Measurements from ENCODE around the gene CYB561A3. TPM values are rescaled to one million over a fixed set of nuclear protein-coding genes. Genes with fewer than 3 reads are reported as not detected.

CYB561A3 gene
- total RNA-seq, 3 donors from 2014 or later (not counting 1 experiment from before 2014, with no cell fraction given): 24.6 to 33.5 (median 30.2) TPM

DNA sequence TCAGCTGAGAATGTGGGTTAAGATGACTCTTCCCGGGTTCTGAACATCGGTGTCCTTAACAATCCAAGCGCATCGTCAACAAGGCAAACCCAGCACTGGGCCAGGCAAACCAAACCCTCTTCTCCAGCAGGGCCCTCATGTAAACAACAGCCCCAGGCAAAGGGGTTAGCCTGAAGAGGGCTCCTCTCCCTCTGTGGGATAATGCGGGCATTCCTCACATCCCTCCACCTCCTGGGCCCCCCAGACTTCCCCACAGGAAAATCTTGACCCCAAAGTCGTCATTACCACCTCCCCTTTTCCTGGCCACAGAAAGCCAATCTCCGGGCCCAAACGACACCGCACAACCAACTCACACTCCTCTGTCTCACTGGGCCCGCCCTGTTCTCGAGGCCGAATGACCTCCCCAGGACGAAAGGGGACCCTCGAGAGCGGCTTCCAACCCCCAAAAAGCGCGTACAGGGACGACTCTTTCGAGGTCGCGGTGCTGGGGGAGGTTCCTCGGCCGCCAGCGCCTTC, 29.3 kb downstream of the CYB561A3 start:
- intact Hi-C loops (cut with micrococcal nuclease): no loop called here
- ATAC-seq (peak in 1 of 3 donors; percentile 2), DNase-seq (no peak)
- 2% methylated on average over 24 of the region's 24 CpGs for WGBS (ENCODE audit: insufficient coverage)
- Histone ChIP-seq H3K36me3 (ENCODE audit: control insufficient read depth, insufficient read depth, low read length) (peaks cover 27% of the 10 kb centered on the region), H3K4me1 (ENCODE audit: control insufficient read depth, insufficient read depth, low read length) (peaks cover 36% of the 10 kb centered on the region), H3K9me3 (ENCODE audit: control insufficient read depth, insufficient read depth, low read length) (no peaks in the 10 kb centered on the region), H3K4me3 (ENCODE audit: low read length) (peak overlapping the region; percentile 71), H3K27ac (ENCODE audit: low read length) (peak overlapping the region; percentile 77), H3K27me3 (ENCODE audit: control insufficient read depth, insufficient read depth, low read length) (no peaks in the 10 kb centered on the region)
- Mint-ChIP-seq H3K27ac (peak overlapping the region; percentile 85 to 95), H3K4me3 (peak overlapping the region; percentile 87), H3K36me3 (peaks cover 8% of the 10 kb centered on the region), H3K27me3 (ENCODE audit: low read depth in 2 of 2) (no peaks in the 10 kb centered on the region), H3K9me3 (no peaks in the 10 kb centered on the region), H3K4me1 (peaks cover 35 to 56% of the 10 kb centered on the region in 2 donors)
- TF ChIP-seq, protein P1, sequence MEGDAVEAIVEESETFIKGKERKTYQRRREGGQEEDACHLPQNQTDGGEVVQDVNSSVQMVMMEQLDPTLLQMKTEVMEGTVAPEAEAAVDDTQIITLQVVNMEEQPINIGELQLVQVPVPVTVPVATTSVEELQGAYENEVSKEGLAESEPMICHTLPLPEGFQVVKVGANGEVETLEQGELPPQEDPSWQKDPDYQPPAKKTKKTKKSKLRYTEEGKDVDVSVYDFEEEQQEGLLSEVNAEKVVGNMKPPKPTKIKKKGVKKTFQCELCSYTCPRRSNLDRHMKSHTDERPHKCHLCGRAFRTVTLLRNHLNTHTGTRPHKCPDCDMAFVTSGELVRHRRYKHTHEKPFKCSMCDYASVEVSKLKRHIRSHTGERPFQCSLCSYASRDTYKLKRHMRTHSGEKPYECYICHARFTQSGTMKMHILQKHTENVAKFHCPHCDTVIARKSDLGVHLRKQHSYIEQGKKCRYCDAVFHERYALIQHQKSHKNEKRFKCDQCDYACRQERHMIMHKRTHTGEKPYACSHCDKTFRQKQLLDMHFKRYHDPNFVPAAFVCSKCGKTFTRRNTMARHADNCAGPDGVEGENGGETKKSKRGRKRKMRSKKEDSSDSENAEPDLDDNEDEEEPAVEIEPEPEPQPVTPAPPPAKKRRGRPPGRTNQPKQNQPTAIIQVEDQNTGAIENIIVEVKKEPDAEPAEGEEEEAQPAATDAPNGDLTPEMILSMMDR (IDR thresholded peaks at IDR 0.05): no peak

DNA sequence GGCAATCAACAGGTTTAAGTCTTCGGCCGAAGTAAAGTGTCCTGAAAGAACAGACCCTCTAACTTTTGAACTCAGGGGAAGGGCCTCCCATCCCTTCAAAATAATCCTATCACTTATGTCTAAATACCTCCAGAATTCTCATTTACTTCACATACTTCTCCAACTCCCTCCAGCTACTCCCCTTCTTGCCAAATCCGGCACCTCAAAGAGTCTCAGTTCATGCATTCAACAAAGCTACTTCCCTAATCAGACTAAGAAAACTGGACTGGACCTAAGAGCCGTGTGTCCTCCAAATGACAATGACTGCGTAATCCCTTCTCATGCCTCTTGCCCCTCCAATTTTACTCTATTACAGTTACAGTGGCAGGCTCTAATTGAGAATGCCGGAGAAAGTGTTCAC, 30.0 kb downstream of the CYB561A3 start:
- H3K9me3 Mint-ChIP-seq: no peaks in the 10 kb centered on the region

DNA sequence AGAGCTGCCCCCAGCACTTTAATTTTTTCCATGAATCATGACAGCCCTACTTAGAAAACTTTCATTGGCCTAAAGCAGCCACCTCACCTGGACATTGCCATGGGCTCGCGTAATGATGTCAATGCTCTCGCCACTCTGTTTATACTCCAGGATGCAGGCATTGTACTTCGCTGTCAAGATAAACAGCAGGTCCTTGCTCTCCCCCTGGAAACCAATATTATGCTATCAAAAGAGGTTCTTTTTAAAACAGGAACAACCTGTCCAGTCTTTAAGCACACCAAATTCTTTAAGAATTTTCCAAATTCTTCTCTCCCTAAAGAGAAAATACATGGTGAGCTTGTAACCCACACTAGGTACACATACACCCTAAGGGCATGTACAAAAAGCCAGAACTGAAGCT, 31.8 kb downstream of the CYB561A3 start:
- Mint-ChIP-seq H3K4me3 (no peak overlapping the region), H3K9me3 (no peaks in the 10 kb centered on the region), H3K36me3 (peaks cover 17% of the 10 kb centered on the region), H3K27ac (peak overlapping the region; percentile 27 to 95), H3K4me1 (peaks cover 42 to 49% of the 10 kb centered on the region in 2 donors), H3K27me3 (ENCODE audit: low read depth in 2 of 2) (no peaks in the 10 kb centered on the region)
- TF ChIP-seq, protein P1 (IDR thresholded peaks at IDR 0.05): no peak
- no peak overlapping the region for H3K27ac ChIP-seq (ENCODE audit: low read length)
- H3K4me1 ChIP-seq (ENCODE audit: control insufficient read depth, insufficient read depth, low read length): peaks cover 27% of the 10 kb centered on the region
- no peaks in the 10 kb centered on the region for H3K27me3 ChIP-seq (ENCODE audit: control insufficient read depth, insufficient read depth, low read length)
- H3K4me3 ChIP-seq (ENCODE audit: low read length): no peak overlapping the region
- 98% methylated on average over 4 of the region's 4 CpGs for whole genome bisulfite sequencing (ENCODE audit: insufficient coverage)
- intact Hi-C loops (cut with micrococcal nuclease): no loop called here
- no peak for ATAC-seq
- no peaks in the 10 kb centered on the region for H3K9me3 ChIP-seq (ENCODE audit: control insufficient read depth, insufficient read depth, low read length)
- H3K36me3 ChIP-seq (ENCODE audit: control insufficient read depth, insufficient read depth, low read length): peaks cover 48% of the 10 kb centered on the region
- no peak for DNase-seq

More for the DNA sequence above, 30.0 kb downstream of the CYB561A3 start:
- H3K36me3 ChIP-seq (ENCODE audit: control insufficient read depth, insufficient read depth, low read length): peaks cover 31% of the 10 kb centered on the region
- Mint-ChIP-seq H3K27ac (peak overlapping the region; percentile 85 to 95), H3K36me3 (peaks cover 8% of the 10 kb centered on the region), H3K4me3 (peak overlapping the region; percentile 87), H3K27me3 (ENCODE audit: low read depth in 2 of 2) (no peaks in the 10 kb centered on the region), H3K4me1 (peaks cover 35 to 51% of the 10 kb centered on the region in 2 donors)
- peaks cover 35% of the 10 kb centered on the region for H3K4me1 ChIP-seq (ENCODE audit: control insufficient read depth, insufficient read depth, low read length)
- TF ChIP-seq, protein P1 (IDR thresholded peaks at IDR 0.05): no peak
- H3K4me3 ChIP-seq (ENCODE audit: low read length): no peak overlapping the region
- DNase-seq: no peak
- no peak for ATAC-seq
- no peaks in the 10 kb centered on the region for H3K27me3 ChIP-seq (ENCODE audit: control insufficient read depth, insufficient read depth, low read length)
- no peaks in the 10 kb centered on the region for H3K9me3 ChIP-seq (ENCODE audit: control insufficient read depth, insufficient read depth, low read length)
- intact Hi-C loops (cut with micrococcal nuclease): no loop called here
- 76% methylated on average over 6 of the region's 6 CpGs for WGBS (ENCODE audit: insufficient coverage)
- H3K27ac ChIP-seq (ENCODE audit: low read length): no peak overlapping the region

DNA sequence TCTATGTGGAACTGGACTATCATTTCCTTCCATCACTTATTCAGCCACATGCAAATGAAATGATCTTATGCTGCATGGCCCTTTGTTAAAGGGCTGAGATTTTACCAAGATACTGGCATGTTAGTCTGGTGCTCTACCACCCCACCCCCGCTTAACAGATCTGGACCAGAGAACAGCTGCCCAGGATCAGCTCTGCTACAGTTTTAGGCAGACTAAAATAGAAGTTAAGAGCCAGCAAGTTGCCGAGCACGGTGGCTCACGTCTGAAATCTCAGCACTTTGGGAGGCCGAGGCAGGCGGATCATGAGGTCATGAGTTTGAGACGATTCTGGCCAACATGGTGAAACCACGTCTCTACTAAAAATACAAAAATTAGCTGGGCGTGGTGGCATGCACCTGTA, 33.3 kb downstream of the CYB561A3 start:
- ATAC-seq (no peak), DNase-seq (no peak)
- H3K9me3 ChIP-seq (ENCODE audit: control insufficient read depth, insufficient read depth, low read length): no peaks in the 10 kb centered on the region
- Mint-ChIP-seq H3K4me3 (no peak overlapping the region), H3K9me3 (no peaks in the 10 kb centered on the region), H3K27ac (no peak overlapping the region), H3K36me3 (peaks cover 25% of the 10 kb centered on the region), H3K27me3 (ENCODE audit: low read depth in 2 of 2) (no peaks in the 10 kb centered on the region), H3K4me1 (peaks cover 38 to 40% of the 10 kb centered on the region in 2 donors)
- no peak overlapping the region for H3K4me3 ChIP-seq (ENCODE audit: low read length)
- 95% methylated on average over 9 of the region's 9 CpGs for WGBS (ENCODE audit: insufficient coverage)
- H3K4me1 ChIP-seq (ENCODE audit: control insufficient read depth, insufficient read depth, low read length): peaks cover 18% of the 10 kb centered on the region
- H3K27me3 ChIP-seq (ENCODE audit: control insufficient read depth, insufficient read depth, low read length): no peaks in the 10 kb centered on the region
- TF ChIP-seq, protein P1 (IDR thresholded peaks at IDR 0.05): no peak
- intact Hi-C loops (cut with micrococcal nuclease): no loop called here
- H3K36me3 ChIP-seq (ENCODE audit: control insufficient read depth, insufficient read depth, low read length): peaks cover 59% of the 10 kb centered on the region
- H3K27ac ChIP-seq (ENCODE audit: low read length): no peak overlapping the region
